DMS53 (cell line): ENCODE data around the gene NWD2.
"Not testable (repeated sequence)": the region's sequence is repeated elsewhere in the genome, so short reads cannot be mapped to it uniquely, and the experiment has no call there.

Experiments
- DNase-seq: peaks from one replicate; lab custom pipeline; 2025; lab: John Stamatoyannopoulos, UW

Gene NWD2

DNA sequence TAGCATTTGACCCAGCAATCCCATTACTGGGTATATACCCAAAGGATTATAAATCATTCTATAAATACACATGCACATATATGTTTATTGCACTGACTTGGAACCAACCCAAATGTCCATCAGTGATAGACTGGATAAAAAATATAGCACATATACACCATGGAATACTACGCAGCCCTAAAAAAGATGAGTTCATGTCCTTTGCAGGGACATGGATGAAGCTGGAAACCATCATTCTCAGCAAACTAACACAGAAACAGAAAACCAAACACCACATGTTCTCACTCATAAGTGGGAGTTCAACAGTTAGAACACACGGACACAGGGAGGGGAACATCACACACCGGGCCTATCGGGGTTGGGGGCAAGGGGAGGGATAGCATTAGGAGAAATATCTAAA lies 250.8 kb downstream of the NWD2 start:
- not testable (repeated sequence) for DNase-seq
